Gastroesophageal sphincter (tissue), 4 donors: ENCODE results near the gene SEZ6L2. TPM values are rescaled to one million over a fixed set of nuclear protein-coding genes. Genes with fewer than 3 reads are reported as not detected.

Experiments used
- ATAC-seq: fragments of 150-250 bp; one replicate; pipeline ENCODE4 v1.9.1; 2016; ENCODE audit warnings: mild to moderate bottlenecking, moderate library complexity
- H3K27ac ChIP-seq, 4 donors: fragments of 200-600 bp; sonication (generic) in 3 of 4; 1 replicate in 3 of 4; 2 replicates in 1 of 4; pipeline ENCODE4 v1.5.1; 2016 to 2019
- H3K27me3 ChIP-seq: fragments of 200-600 bp; sonication (generic); one replicate; pipeline ENCODE4 v1.5.1; 2019
- H3K36me3 ChIP-seq, 2 donors: fragments of 200-600 bp; sonication (generic); one replicate each; pipeline ENCODE4 v1.5.1; 2019; ENCODE audit warnings: control low read depth in 1 of 2
- H3K4me1 ChIP-seq, 3 donors: fragments of 200-600 bp; sonication (generic); 1 replicate in 2 of 3; 2 replicates in 1 of 3; pipeline ENCODE4 v1.5.1; 2016 to 2019; ENCODE audit warnings: control low read depth in 2 of 3
- H3K4me3 ChIP-seq, 2 donors: fragments of 200-600 bp; sonication (generic); one replicate each; pipeline ENCODE4 v1.5.1; 2019; ENCODE audit warnings: mild to moderate bottlenecking in 1 of 2, moderate library complexity in 1 of 2
- H3K9me3 ChIP-seq, 3 donors: fragments of 200-600 bp; sonication (generic); one replicate each; pipeline ENCODE4 v1.5.1; 2017 to 2019; ENCODE audit warnings: control low read depth in 2 of 3
- CTCF ChIP-seq, 4 experiments: fragments of 200-600 bp in 2 of 4; fragments of 450-650 bp in 2 of 4; sonication (generic) in 1 of 4; IDR thresholded peaks; one replicate each; pipeline ENCODE4 v1.5.1; 2017 to 2019; ENCODE audit warnings: antibody characterized with exemption in 4 of 4, mild to moderate bottlenecking in 2 of 4, moderate library complexity in 2 of 4
- EP300 ChIP-seq: sonication (generic); formaldehyde crosslinking; IDR thresholded peaks from one replicate; pipeline ENCODE4 v1.6.1; 2017; ENCODE audit warnings: antibody characterized with exemption, mild to moderate bottlenecking
- POLR2A ChIP-seq, 2 donors: fragments of 450-650 bp; IDR thresholded peaks; one replicate each; pipeline ENCODE4 v1.6.1; 2017; ENCODE audit warnings: antibody characterized with exemption in 2 of 2, mild to moderate bottlenecking in 2 of 2, moderate library complexity in 1 of 2
- POLR2AphosphoS5 ChIP-seq: sonication (generic); formaldehyde crosslinking; IDR thresholded peaks from one replicate; pipeline ENCODE4 v1.6.1; 2017; ENCODE audit warnings: antibody characterized with exemption
- WGBS, 2 donors: methylation state at CpG; one replicate each; pipeline ENCODE4 v1.1.5; 2018; ENCODE audit warnings: low coverage in 1 of 2; 5-methylcytosine and 5-hydroxymethylcytosine counted together
- total RNA-seq, 4 donors: library from RNA; depleted of rRNA; stranded (reverse); fragments of >200 nt; gene quantifications; one replicate each; pipeline ENCODE4 v1.1.0, GENCODE V29; 2016

Gene SEZ6L2
- total RNA-seq, 4 donors from 2014 or later: 1.1 to 1.6 (median 1.1) TPM; not detected in 1

- Histone ChIP-seq H3K4me1 (peaks cover 0 to 21% (median 16%) of the 10 kb centered on the region in 3 donors), H3K9me3 (no peaks in the 10 kb centered on the region), H3K36me3 (peaks cover 0 to 33% of the 10 kb centered on the region in 2 donors), H3K27ac (no peak overlapping the region), H3K27me3 (no peaks in the 10 kb centered on the region), H3K4me3 (no peak overlapping the region)
- ATAC-seq: no peak
- TF ChIP-seq EP300 (no peak), CTCF (IDR thresholded peaks at IDR 0.05) (no peak), POLR2AphosphoS5 (no peak), POLR2A (IDR thresholded peaks at IDR 0.05) (no peak)
- 70 to 73% methylated on average over 5 to 6 of the region's 10 CpGs for WGBS, 2 donors
These were observed 41.1 kb downstream of the SEZ6L2 start for GRCh38 chr16:29858149-29858849.

GRCh38 chr16:29857133-29857760 lies 42.1 kb downstream of the SEZ6L2 start:
- H3K9me3 ChIP-seq: no peaks in the 10 kb centered on the region
- H3K27me3 ChIP-seq: no peaks in the 10 kb centered on the region
- WGBS, 2 donors: 45 to 87% methylated on average over 4 to 6 of the region's 7 CpGs
- no peak overlapping the region for H3K27ac ChIP-seq
- TF ChIP-seq EP300: no peak
- TF ChIP-seq POLR2AphosphoS5: no peak
- no peak for TF ChIP-seq POLR2A (IDR thresholded peaks at IDR 0.05)
- no peak for TF ChIP-seq CTCF (IDR thresholded peaks at IDR 0.05)
- H3K36me3 ChIP-seq: peaks cover 0 to 33% of the 10 kb centered on the region in 2 donors
- peak; percentile 17 for ATAC-seq
- H3K4me1 ChIP-seq: peaks cover 0 to 19% (median 15%) of the 10 kb centered on the region in 3 donors
- H3K4me3 ChIP-seq: no peak overlapping the region

- WGBS, 2 donors: 75% methylated on average over 1 of the region's 5 CpGs; no CpG with 5 or more reads in 1 of the 2 donors
- no peak for TF ChIP-seq EP300
- no peak for TF ChIP-seq POLR2A (IDR thresholded peaks at IDR 0.05)
- no peak for TF ChIP-seq CTCF (IDR thresholded peaks at IDR 0.05)
- no peak for TF ChIP-seq POLR2AphosphoS5
- Histone ChIP-seq H3K36me3 (peaks cover 0 to 15% of the 10 kb centered on the region in 2 donors), H3K27me3 (no peaks in the 10 kb centered on the region), H3K27ac (no peak overlapping the region), H3K9me3 (no peaks in the 10 kb centered on the region), H3K4me3 (no peak overlapping the region), H3K4me1 (peaks cover 0 to 5% (median 0%) of the 10 kb centered on the region in 3 donors)
- no peak for ATAC-seq
These were observed 44.7 kb downstream of the SEZ6L2 start for GRCh38 chr16:29854520-29855100.

- WGBS, 2 donors: 48 to 59% methylated on average over 7 of the region's 7 CpGs
- Histone ChIP-seq H3K27me3 (no peaks in the 10 kb centered on the region), H3K36me3 (peaks cover 0 to 8% of the 10 kb centered on the region in 2 donors), H3K4me1 (peaks cover 0 to 20% (median 0%) of the 10 kb centered on the region in 3 donors), H3K27ac (peak overlapping the region in 3 of 4 donors; percentile 1 to 45 (median 42)), H3K4me3 (no peak overlapping the region), H3K9me3 (no peaks in the 10 kb centered on the region)
- ATAC-seq: peak; percentile 67
- TF ChIP-seq POLR2AphosphoS5 (peak; percentile 17), POLR2A (IDR thresholded peaks at IDR 0.05) (no peak)
These were observed 46.7 kb downstream of the SEZ6L2 start for GRCh38 chr16:29852654-29853053.

- Histone ChIP-seq H3K36me3 (peaks cover 0 to 25% of the 10 kb centered on the region in 2 donors), H3K27me3 (no peaks in the 10 kb centered on the region), H3K27ac (no peak overlapping the region), H3K4me3 (no peak overlapping the region), H3K9me3 (no peaks in the 10 kb centered on the region), H3K4me1 (peaks cover 0 to 20% (median 0%) of the 10 kb centered on the region in 3 donors)
- ATAC-seq: no peak
- TF ChIP-seq EP300: no peak
- TF ChIP-seq POLR2AphosphoS5: no peak
- TF ChIP-seq CTCF (IDR thresholded peaks at IDR 0.05): no peak
- no peak for TF ChIP-seq POLR2A (IDR thresholded peaks at IDR 0.05)
- WGBS, 2 donors: 71% methylated on average over 2 of the region's 3 CpGs; no CpG with 5 or more reads in 1 of the 2 donors
These were observed 48.4 kb downstream of the SEZ6L2 start for GRCh38 chr16:29850998-29851397.
